ENCODE measurements around the gene NPTXR. TPM values are rescaled to one million over a fixed set of nuclear protein-coding genes. Genes with fewer than 3 reads are reported as not detected.
A peak's percentile ranks its signal among the peaks of the same experiment; 100 is the strongest.

NPTXR gene
- total and polyA plus RNA-seq, 10 of the 15 experiments (the other 5 are each of a cell fraction or from before 2014, with no cell fraction given) = 0.02 to 0.38 (median 0.07) TPM; not detected in 2

DNA sequence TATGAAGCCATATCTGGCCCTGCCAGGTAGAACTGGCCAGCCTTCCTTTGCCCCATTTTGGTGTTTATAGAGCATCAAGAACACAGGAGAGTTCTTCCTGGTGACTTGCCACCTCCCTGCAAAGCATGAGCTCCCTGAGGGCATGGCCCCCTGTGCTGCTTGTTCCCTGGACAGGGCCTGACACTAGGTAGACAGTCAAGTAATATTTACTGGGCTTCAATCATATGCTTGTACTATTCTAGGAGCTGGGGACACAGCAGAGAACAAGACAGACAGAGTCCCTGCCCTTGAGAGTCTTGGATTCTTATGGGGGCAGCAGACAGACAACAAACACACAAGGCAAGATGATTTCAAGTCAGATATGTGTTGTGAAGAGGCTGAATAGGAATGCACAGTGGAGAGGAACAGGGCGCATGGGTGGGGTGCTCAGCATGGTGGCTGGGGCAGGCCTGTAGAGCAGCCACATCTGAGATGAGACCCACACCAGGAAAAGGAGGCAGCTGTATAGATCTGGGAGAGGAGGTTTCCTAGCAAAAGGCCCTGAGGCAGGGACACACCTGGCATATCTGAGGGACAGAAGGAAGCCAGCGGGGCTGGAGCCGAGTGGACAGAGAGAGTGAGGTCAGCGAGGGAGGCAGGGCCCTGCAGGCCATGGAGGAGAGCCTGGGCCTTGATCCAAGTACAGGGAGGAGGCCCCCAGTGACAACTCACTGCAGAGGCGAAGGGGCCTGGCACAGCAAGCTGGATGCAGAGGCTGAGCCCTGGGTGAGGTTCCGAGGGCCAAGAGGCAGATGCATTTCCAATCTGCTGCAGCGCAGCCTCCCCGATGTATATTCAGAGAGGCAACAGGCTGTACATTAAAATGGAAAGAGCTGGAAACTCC lies 38.4 kb upstream of the NPTXR start (continued):
- TF ChIP-seq, protein P1, sequence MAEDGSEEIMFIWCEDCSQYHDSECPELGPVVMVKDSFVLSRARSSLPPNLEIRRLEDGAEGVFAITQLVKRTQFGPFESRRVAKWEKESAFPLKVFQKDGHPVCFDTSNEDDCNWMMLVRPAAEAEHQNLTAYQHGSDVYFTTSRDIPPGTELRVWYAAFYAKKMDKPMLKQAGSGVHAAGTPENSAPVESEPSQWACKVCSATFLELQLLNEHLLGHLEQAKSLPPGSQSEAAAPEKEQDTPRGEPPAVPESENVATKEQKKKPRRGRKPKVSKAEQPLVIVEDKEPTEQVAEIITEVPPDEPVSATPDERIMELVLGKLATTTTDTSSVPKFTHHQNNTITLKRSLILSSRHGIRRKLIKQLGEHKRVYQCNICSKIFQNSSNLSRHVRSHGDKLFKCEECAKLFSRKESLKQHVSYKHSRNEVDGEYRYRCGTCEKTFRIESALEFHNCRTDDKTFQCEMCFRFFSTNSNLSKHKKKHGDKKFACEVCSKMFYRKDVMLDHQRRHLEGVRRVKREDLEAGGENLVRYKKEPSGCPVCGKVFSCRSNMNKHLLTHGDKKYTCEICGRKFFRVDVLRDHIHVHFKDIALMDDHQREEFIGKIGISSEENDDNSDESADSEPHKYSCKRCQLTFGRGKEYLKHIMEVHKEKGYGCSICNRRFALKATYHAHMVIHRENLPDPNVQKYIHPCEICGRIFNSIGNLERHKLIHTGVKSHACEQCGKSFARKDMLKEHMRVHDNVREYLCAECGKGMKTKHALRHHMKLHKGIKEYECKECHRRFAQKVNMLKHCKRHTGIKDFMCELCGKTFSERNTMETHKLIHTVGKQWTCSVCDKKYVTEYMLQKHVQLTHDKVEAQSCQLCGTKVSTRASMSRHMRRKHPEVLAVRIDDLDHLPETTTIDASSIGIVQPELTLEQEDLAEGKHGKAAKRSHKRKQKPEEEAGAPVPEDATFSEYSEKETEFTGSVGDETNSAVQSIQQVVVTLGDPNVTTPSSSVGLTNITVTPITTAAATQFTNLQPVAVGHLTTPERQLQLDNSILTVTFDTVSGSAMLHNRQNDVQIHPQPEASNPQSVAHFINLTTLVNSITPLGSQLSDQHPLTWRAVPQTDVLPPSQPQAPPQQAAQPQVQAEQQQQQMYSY (CRISPR knock-in tag; IDR thresholded peaks at IDR 0.05) = no peak

DNA sequence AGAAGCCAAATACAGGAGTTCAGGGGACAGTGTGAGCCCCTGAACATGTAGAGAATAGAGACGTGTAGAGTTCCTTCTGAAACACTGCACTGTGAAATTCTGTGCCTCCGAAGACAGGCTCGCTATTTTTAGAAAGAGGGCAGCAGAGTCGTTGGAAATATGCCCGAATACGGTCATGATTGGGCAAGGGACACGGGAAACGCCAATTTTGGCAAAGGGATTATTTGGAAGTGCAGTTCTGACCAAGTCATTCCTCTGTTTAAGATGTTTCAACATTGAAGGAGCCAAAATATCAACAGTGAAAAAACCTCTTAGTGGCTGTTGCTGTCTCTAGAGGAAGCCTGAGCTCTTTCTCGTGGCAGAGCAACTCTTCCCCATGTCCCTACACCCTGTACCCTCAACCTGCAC lies 37.6 kb upstream of the NPTXR start:
- no peak overlapping the region for H3K4me3 ChIP-seq
- peak; percentile 24; the same call in 2 of the 3 replicates for ATAC-seq
- H3K79me2 ChIP-seq (ENCODE audit: control insufficient read depth, insufficient read depth, low read length) = no peaks in the 10 kb centered on the region
- SMC1A ChIA-PET (ENCODE audit: uncharacterized antibody, unreplicated experiment) = interaction anchor here (1.0 kb wide), 1 partner anchor 17 kb away, joined by 4 read pairs; no protein-coding TSS in a partner anchor
- WGBS (ENCODE audit: insufficient coverage, insufficient replicate concordance, low lambda C conversion rate, missing lambda C conversion rate) = 16% methylated on average over 9 of the region's 9 CpGs
- H3K27ac ChIP-seq (ENCODE audit: control insufficient read depth, insufficient read depth) = no peak overlapping the region
- H2AFZ ChIP-seq (ENCODE audit: control insufficient read depth, low read depth, low read length) = peak overlapping the region; percentile 3; the same call in 1 of the 2 replicates
- no peaks in the 10 kb centered on the region; the same call in 1 of the 2 replicates for H3K4me1 ChIP-seq (ENCODE audit: control insufficient read depth, insufficient read depth, low read length)
- TF ChIP-seq BMI1 (IDR thresholded peaks at IDR 0.05; ENCODE audit: borderline replicate concordance) (no peak), MTA3 (IDR thresholded peaks at IDR 0.05; ENCODE audit: borderline replicate concordance, low read length) (no peak)
- TF ChIP-seq, protein P2, sequence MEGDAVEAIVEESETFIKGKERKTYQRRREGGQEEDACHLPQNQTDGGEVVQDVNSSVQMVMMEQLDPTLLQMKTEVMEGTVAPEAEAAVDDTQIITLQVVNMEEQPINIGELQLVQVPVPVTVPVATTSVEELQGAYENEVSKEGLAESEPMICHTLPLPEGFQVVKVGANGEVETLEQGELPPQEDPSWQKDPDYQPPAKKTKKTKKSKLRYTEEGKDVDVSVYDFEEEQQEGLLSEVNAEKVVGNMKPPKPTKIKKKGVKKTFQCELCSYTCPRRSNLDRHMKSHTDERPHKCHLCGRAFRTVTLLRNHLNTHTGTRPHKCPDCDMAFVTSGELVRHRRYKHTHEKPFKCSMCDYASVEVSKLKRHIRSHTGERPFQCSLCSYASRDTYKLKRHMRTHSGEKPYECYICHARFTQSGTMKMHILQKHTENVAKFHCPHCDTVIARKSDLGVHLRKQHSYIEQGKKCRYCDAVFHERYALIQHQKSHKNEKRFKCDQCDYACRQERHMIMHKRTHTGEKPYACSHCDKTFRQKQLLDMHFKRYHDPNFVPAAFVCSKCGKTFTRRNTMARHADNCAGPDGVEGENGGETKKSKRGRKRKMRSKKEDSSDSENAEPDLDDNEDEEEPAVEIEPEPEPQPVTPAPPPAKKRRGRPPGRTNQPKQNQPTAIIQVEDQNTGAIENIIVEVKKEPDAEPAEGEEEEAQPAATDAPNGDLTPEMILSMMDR (IDR thresholded peaks at IDR 0.05 in 2 of 3, conservative IDR thresholded peaks at IDR 0.05 in 1 of 3; ENCODE audit: control insufficient read depth in 2 of 3, extremely low read depth in 1 of 3, insufficient read depth in 1 of 3, low read depth in 3 of 3, low read length in 3 of 3) = 0 out of 6 replicates have a peak, but pooled peaks of 1 of the 3 experiments have one; percentile 2
- DNase-seq (ENCODE audit: low read depth, low spot score) = no peak
- no peaks in the 10 kb centered on the region for H3K36me3 ChIP-seq (ENCODE audit: control insufficient read depth in 2 of 2, insufficient read depth in 2 of 2, low read length in 1 of 2)
- intact Hi-C loops (cut with micrococcal nuclease; ENCODE audit: unreplicated experiment) = no loop called here
- BruUV-seq (replicated peaks) = no TSS peak
- H4K20me1 ChIP-seq (ENCODE audit: control insufficient read depth, insufficient read depth) = no peaks in the 10 kb centered on the region
- H3K4me2 ChIP-seq (ENCODE audit: control insufficient read depth, insufficient read depth) = no peak overlapping the region
- POLR2A ChIA-PET = interaction anchor here (0.8 kb wide), 1 partner anchor 9 kb away, joined by 3 read pairs; no protein-coding TSS in a partner anchor
- CTCF ChIA-PET = interaction anchor here (0.6 to 1.7 kb wide), 3 partner anchors 11 to 1321 kb away, joined by 3 to 7 read pairs (median 4); no protein-coding TSS in a partner anchor
- no peak overlapping the region for H3K9ac ChIP-seq (ENCODE audit: control insufficient read depth, insufficient read depth, low read length)
- no peak for FAIRE-seq
- no peaks in the 10 kb centered on the region for H3K9me3 ChIP-seq (replicated peaks; ENCODE audit: control insufficient read depth, insufficient read depth, low read length)
- H3K27me3 ChIP-seq (replicated peaks in 1 of 2; ENCODE audit: control insufficient read depth in 2 of 2, insufficient read depth in 2 of 2, low read length in 1 of 2) = no peaks in the 10 kb centered on the region
- in situ Hi-C loops (cut with MboI) = no loop called here
- RAD21 ChIA-PET (ENCODE audit: unreplicated experiment) = no interaction called here

Data from GM12878 (cell line).